ENCODE results near the gene EXOC2.

EXOC2 gene

DNA sequence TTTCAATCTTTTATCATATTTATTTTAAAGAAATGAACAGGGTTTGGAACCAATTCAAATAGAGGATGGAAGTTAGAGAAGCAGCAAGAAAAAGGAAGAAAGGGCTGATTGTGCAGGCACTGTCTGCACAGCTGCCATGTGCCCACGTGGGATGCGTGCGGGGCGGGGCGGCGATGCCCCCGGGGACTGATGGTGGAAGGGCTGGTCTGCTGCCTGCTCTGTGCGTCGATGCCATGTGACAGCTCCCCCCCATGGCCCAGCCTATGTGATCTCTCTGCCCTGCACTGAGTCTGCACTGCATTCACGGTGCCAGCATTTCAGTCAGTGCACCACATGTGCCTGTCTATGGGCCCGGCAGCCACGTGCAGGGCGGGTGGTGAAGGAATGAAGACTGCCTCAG is 205.0 kb downstream of the EXOC2 start:
- no peak overlapping the region for H2BK12ac ChIP-seq (ENCODE audit: low read length)
- no CpG with 5 or more reads among the region's 13 CpGs for WGBS (ENCODE audit: extremely low coverage, insufficient coverage, insufficient read length)
- no peak overlapping the region for H4K12ac ChIP-seq (ENCODE audit: low read depth, low read length)

DNA sequence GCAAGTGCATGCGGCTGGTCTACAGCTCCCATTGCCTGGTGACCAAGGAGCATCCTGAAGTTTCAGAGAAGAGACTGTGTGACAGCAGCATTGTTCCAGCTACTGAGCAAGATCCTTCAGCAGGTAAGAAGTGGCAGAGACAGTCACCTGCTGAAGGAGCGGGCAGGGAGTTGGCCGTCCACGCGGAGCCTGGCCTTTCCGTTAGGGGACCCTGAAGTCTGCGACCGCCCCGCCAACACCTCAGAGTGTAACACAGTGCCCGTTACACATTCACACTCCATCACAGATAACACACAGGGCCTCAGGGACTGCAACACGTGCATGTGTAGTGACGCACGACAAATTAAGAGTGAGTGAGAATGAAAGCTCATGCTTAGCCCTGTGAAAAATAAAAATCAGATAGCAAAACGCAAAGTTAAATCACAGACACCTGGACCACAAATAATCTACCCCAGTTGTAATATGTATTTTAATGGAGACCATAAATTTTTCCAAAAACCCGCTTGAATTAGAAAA is 207.2 kb downstream of the EXOC2 start:
- Histone ChIP-seq H3K27ac (ENCODE audit: low read depth, low read length) (no peak overlapping the region), H3K18ac (ENCODE audit: low read length) (no peak overlapping the region)
- DNase-seq, result no peak

More for the DNA sequence above, 205.0 kb downstream of the EXOC2 start:
- Histone ChIP-seq H2AK5ac (ENCODE audit: low read length) (no peak overlapping the region), H4K91ac (ENCODE audit: low read depth, low read length) (no peak overlapping the region), H3K4me2 (ENCODE audit: low read length) (no peak overlapping the region), H3K79me2 (ENCODE audit: control insufficient read depth, insufficient read depth, low read length, poor library complexity) (no peaks in the 10 kb centered on the region), H3K4ac (ENCODE audit: low read depth, low read length) (no peak overlapping the region), H3K4me1 (ENCODE audit: control insufficient read depth in 1 of 2, insufficient read depth in 2 of 2, low read length in 2 of 2) (no peaks in the 10 kb centered on the region), H3K18ac (ENCODE audit: low read length) (no peak overlapping the region), H4K8ac (ENCODE audit: low read depth, low read length) (no peak overlapping the region), H3K27ac (ENCODE audit: low read depth, low read length) (no peak overlapping the region), H3K9me3 (ENCODE audit: insufficient read depth, low read depth, low read length) (peaks cover 7% of the 10 kb centered on the region), H2AFZ (ENCODE audit: insufficient read depth, low read length, poor library complexity) (no peak overlapping the region), H2BK120ac (ENCODE audit: insufficient read depth, low read length, poor library complexity) (no peak overlapping the region), H3K9ac (ENCODE audit: low read length) (no peak overlapping the region), H3K27me3 (ENCODE audit: insufficient read depth, low read length) (no peaks in the 10 kb centered on the region), H3K14ac (ENCODE audit: low read length) (no peak overlapping the region), H3K36me3 (ENCODE audit: control insufficient read depth in 1 of 2, insufficient read depth in 2 of 2, low read length in 2 of 2) (peaks cover 13 to 15% of the 10 kb centered on the region in 2 experiments), H2BK5ac (ENCODE audit: low read depth, low read length, poor library complexity) (no peak overlapping the region), H3K79me1 (ENCODE audit: low read length) (no peaks in the 10 kb centered on the region), H3K23ac (ENCODE audit: low read length) (no peak overlapping the region), H3K4me3 (ENCODE audit: low read depth, low read length) (no peak overlapping the region)
- no peak for DNase-seq

DNA sequence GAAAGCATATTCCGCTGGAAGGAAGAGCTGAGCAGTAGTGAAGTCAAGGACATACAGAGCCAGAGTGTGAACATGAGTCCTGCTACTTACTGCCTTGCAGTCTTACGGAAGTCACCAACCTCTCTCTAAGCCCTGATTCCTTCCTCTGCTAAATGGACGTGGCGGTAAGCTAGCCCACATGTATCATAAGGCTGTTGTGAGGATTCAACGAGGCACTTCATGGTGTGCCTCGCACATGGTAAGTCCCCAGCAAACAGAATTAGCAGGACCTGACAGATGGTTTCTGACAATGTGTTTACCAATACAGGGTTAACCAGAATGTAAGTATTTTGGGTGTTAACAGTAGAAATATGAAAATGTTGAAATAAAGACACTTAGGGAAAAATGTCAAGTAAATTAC is 208.2 kb downstream of the EXOC2 start:
- no peak overlapping the region for H3K4me2 ChIP-seq (ENCODE audit: low read length)
- H3K9ac ChIP-seq (ENCODE audit: low read length), result no peak overlapping the region
- no peak overlapping the region for H2BK12ac ChIP-seq (ENCODE audit: low read length)
- peaks cover 13 to 15% of the 10 kb centered on the region in 2 experiments for H3K36me3 ChIP-seq (ENCODE audit: control insufficient read depth in 1 of 2, insufficient read depth in 2 of 2, low read length in 2 of 2)
- H2AFZ ChIP-seq (ENCODE audit: insufficient read depth, low read length, poor library complexity), result no peak overlapping the region
- H3K4me3 ChIP-seq (ENCODE audit: low read depth, low read length), result no peak overlapping the region
- H2BK120ac ChIP-seq (ENCODE audit: insufficient read depth, low read length, poor library complexity), result no peak overlapping the region
- no peaks in the 10 kb centered on the region for H3K79me1 ChIP-seq (ENCODE audit: low read length)
- H4K91ac ChIP-seq (ENCODE audit: low read depth, low read length), result no peak overlapping the region
- H2BK5ac ChIP-seq (ENCODE audit: low read depth, low read length, poor library complexity), result no peak overlapping the region
- no peak overlapping the region for H3K14ac ChIP-seq (ENCODE audit: low read length)
- peaks cover 7% of the 10 kb centered on the region for H3K9me3 ChIP-seq (ENCODE audit: insufficient read depth, low read depth, low read length)
- H3K79me2 ChIP-seq (ENCODE audit: control insufficient read depth, insufficient read depth, low read length, poor library complexity), result no peaks in the 10 kb centered on the region
- H3K4me1 ChIP-seq (ENCODE audit: control insufficient read depth in 1 of 2, insufficient read depth in 2 of 2, low read length in 2 of 2), result no peaks in the 10 kb centered on the region
- no peak overlapping the region for H3K18ac ChIP-seq (ENCODE audit: low read length)
- H3K23ac ChIP-seq (ENCODE audit: low read length), result no peak overlapping the region
- no peak for DNase-seq
- no peak overlapping the region for H2AK5ac ChIP-seq (ENCODE audit: low read length)
- H3K27me3 ChIP-seq (ENCODE audit: insufficient read depth, low read length), result no peaks in the 10 kb centered on the region
- no peak overlapping the region for H4K12ac ChIP-seq (ENCODE audit: low read depth, low read length)
- no peak overlapping the region for H3K4ac ChIP-seq (ENCODE audit: low read depth, low read length)
- H3K27ac ChIP-seq (ENCODE audit: low read depth, low read length), result no peak overlapping the region
- no peak overlapping the region for H4K8ac ChIP-seq (ENCODE audit: low read depth, low read length)
- no CpG with 5 or more reads among the region's 6 CpGs for WGBS (ENCODE audit: extremely low coverage, insufficient coverage, insufficient read length)

More for the DNA sequence above, 207.2 kb downstream of the EXOC2 start:
- H3K14ac ChIP-seq (ENCODE audit: low read length), result no peak overlapping the region
- no peak overlapping the region for H3K23ac ChIP-seq (ENCODE audit: low read length)
- no peaks in the 10 kb centered on the region for H3K27me3 ChIP-seq (ENCODE audit: insufficient read depth, low read length)
- H3K4me3 ChIP-seq (ENCODE audit: low read depth, low read length), result no peak overlapping the region
- H3K36me3 ChIP-seq (ENCODE audit: control insufficient read depth in 1 of 2, insufficient read depth in 2 of 2, low read length in 2 of 2), result peaks cover 13 to 15% of the 10 kb centered on the region in 2 experiments
- no peaks in the 10 kb centered on the region for H3K4me1 ChIP-seq (ENCODE audit: control insufficient read depth in 1 of 2, insufficient read depth in 2 of 2, low read length in 2 of 2)
- H4K91ac ChIP-seq (ENCODE audit: low read depth, low read length), result no peak overlapping the region
- no peak overlapping the region for H2AK5ac ChIP-seq (ENCODE audit: low read length)
- peaks cover 7% of the 10 kb centered on the region for H3K9me3 ChIP-seq (ENCODE audit: insufficient read depth, low read depth, low read length)
- no CpG with 5 or more reads among the region's 15 CpGs for WGBS (ENCODE audit: extremely low coverage, insufficient coverage, insufficient read length)
- no peaks in the 10 kb centered on the region for H3K79me1 ChIP-seq (ENCODE audit: low read length)
- H2BK5ac ChIP-seq (ENCODE audit: low read depth, low read length, poor library complexity), result no peak overlapping the region
- no peak overlapping the region for H3K9ac ChIP-seq (ENCODE audit: low read length)
- no peak overlapping the region for H2AFZ ChIP-seq (ENCODE audit: insufficient read depth, low read length, poor library complexity)
- no peak overlapping the region for H3K4me2 ChIP-seq (ENCODE audit: low read length)
- H4K8ac ChIP-seq (ENCODE audit: low read depth, low read length), result no peak overlapping the region
- H2BK120ac ChIP-seq (ENCODE audit: insufficient read depth, low read length, poor library complexity), result no peak overlapping the region
- H3K4ac ChIP-seq (ENCODE audit: low read depth, low read length), result no peak overlapping the region
- H2BK12ac ChIP-seq (ENCODE audit: low read length), result no peak overlapping the region
- H3K79me2 ChIP-seq (ENCODE audit: control insufficient read depth, insufficient read depth, low read length, poor library complexity), result no peaks in the 10 kb centered on the region
- H4K12ac ChIP-seq (ENCODE audit: low read depth, low read length), result no peak overlapping the region

GRCh38 chr6:484086-484745 is 208.7 kb downstream of the EXOC2 start:
- no peak overlapping the region for H4K12ac ChIP-seq (ENCODE audit: low read depth, low read length)
- H3K4me2 ChIP-seq (ENCODE audit: low read length), result no peak overlapping the region
- peak in 1 of 2 donors; percentile 35 for DNase-seq
- H2AFZ ChIP-seq (ENCODE audit: insufficient read depth, low read length, poor library complexity), result no peak overlapping the region
- H3K27ac ChIP-seq (ENCODE audit: low read depth, low read length), result no peak overlapping the region
- H4K91ac ChIP-seq (ENCODE audit: low read depth, low read length), result no peak overlapping the region
- no peak overlapping the region for H2BK5ac ChIP-seq (ENCODE audit: low read depth, low read length, poor library complexity)
- no peak overlapping the region for H4K8ac ChIP-seq (ENCODE audit: low read depth, low read length)
- peaks cover 13 to 15% of the 10 kb centered on the region in 2 experiments for H3K36me3 ChIP-seq (ENCODE audit: control insufficient read depth in 1 of 2, insufficient read depth in 2 of 2, low read length in 2 of 2)
- H3K4ac ChIP-seq (ENCODE audit: low read depth, low read length), result no peak overlapping the region
- H2BK120ac ChIP-seq (ENCODE audit: insufficient read depth, low read length, poor library complexity), result no peak overlapping the region
- no CpG with 5 or more reads among the region's 4 CpGs for WGBS (ENCODE audit: extremely low coverage, insufficient coverage, insufficient read length)
- H2AK5ac ChIP-seq (ENCODE audit: low read length), result no peak overlapping the region
- no peak overlapping the region for H3K18ac ChIP-seq (ENCODE audit: low read length)
- no peak overlapping the region for H3K23ac ChIP-seq (ENCODE audit: low read length)
- H3K14ac ChIP-seq (ENCODE audit: low read length), result no peak overlapping the region
- no peaks in the 10 kb centered on the region for H3K27me3 ChIP-seq (ENCODE audit: insufficient read depth, low read length)
- no peak overlapping the region for H3K9ac ChIP-seq (ENCODE audit: low read length)
- H2BK12ac ChIP-seq (ENCODE audit: low read length), result no peak overlapping the region
- H3K9me3 ChIP-seq (ENCODE audit: insufficient read depth, low read depth, low read length), result peaks cover 7% of the 10 kb centered on the region
- no peak overlapping the region for H3K4me3 ChIP-seq (ENCODE audit: low read depth, low read length)
- H3K79me2 ChIP-seq (ENCODE audit: control insufficient read depth, insufficient read depth, low read length, poor library complexity), result no peaks in the 10 kb centered on the region
- no peaks in the 10 kb centered on the region for H3K79me1 ChIP-seq (ENCODE audit: low read length)
- H3K4me1 ChIP-seq (ENCODE audit: control insufficient read depth in 1 of 2, insufficient read depth in 2 of 2, low read length in 2 of 2), result no peaks in the 10 kb centered on the region
